Vagina (tissue), 2 donors: ENCODE measurements around the gene COX20.

ENCODE experiments used
- CTCF ChIP-seq, 3 experiments: fragments of 450-650 bp in 2 of 3; fragments of 200-600 bp in 1 of 3; sonication (generic) in 1 of 3; IDR thresholded peaks; one replicate each; pipeline ENCODE4 v1.5.1; 2017 to 2019; ENCODE audit warnings: antibody characterized with exemption in 3 of 3, mild to moderate bottlenecking in 2 of 3, moderate library complexity in 2 of 3
- POLR2A ChIP-seq, 2 donors: fragments of 450-650 bp; IDR thresholded peaks; one replicate each; pipeline ENCODE4 v1.6.1; 2017; ENCODE audit warnings: antibody characterized with exemption in 2 of 2, mild to moderate bottlenecking in 2 of 2, moderate library complexity in 2 of 2

GRCh38 chr1:244887281-244887680 is 51.8 kb downstream of the COX20 start:
- no peak for TF ChIP-seq POLR2A (IDR thresholded peaks at IDR 0.05)
- no peak for TF ChIP-seq CTCF (IDR thresholded peaks at IDR 0.05)
